GM19351 (cell line): ENCODE results near the gene ACTMAP.
"Not testable (repeated sequence)": the region's sequence is repeated elsewhere in the genome, so short reads cannot be mapped to it uniquely, and the experiment has no call there.

ENCODE experiments used
- ATAC-seq: cut with Tn5 transposase; IDR thresholded peaks from one replicate; pipeline ENCODE4 v1.9.1; 2021; ENCODE audit warnings: mild to moderate bottlenecking, moderate library complexity; ENCODE audit not compliant: unreplicated experiment

Gene ACTMAP

GRCh38 chr19:40744554-40745401, 5.5 kb downstream of the ACTMAP start:
- ATAC-seq, result no peak

- no peak for ATAC-seq
Observed at GRCh38 chr19:40743926-40744325, 6.4 kb downstream of the ACTMAP start.

GRCh38 chr19:40742886-40743285, 7.4 kb downstream of the ACTMAP start:
- ATAC-seq, result no peak

GRCh38 chr19:40742477-40742876, 7.8 kb downstream of the ACTMAP start:
- ATAC-seq, result no peak

- no peak for ATAC-seq
Observed at GRCh38 chr19:40741527-40742390, 8.5 kb downstream of the ACTMAP start.

GRCh38 chr19:40740747-40741146, 9.5 kb downstream of the ACTMAP start:
- ATAC-seq, result no peak

- ATAC-seq, result no peak
Observed at GRCh38 chr19:40739871-40740703, 10.2 kb downstream of the ACTMAP start.

GRCh38 chr19:40739030-40739839, 11.0 kb downstream of the ACTMAP start:
- no peak for ATAC-seq

GRCh38 chr19:40737102-40737644, 13.1 kb downstream of the ACTMAP start:
- ATAC-seq, result no peak

GRCh38 chr19:40736661-40737060, 13.6 kb downstream of the ACTMAP start:
- no peak for ATAC-seq

- no peak for ATAC-seq
Observed at GRCh38 chr19:40735013-40735771, 15.1 kb downstream of the ACTMAP start.

GRCh38 chr19:40733149-40733548, 17.1 kb downstream of the ACTMAP start:
- no peak for ATAC-seq

GRCh38 chr19:40732304-40732703, 18.0 kb downstream of the ACTMAP start:
- not testable (repeated sequence) for ATAC-seq

- ATAC-seq, result not testable (repeated sequence)
Observed at GRCh38 chr19:40730065-40730464, 20.2 kb downstream of the ACTMAP start.

- no peak for ATAC-seq
Observed at GRCh38 chr19:40726279-40726678, 24.0 kb downstream of the ACTMAP start.

- no peak for ATAC-seq
Observed at GRCh38 chr19:40724855-40725254, 25.4 kb downstream of the ACTMAP start.

- ATAC-seq, result no peak
Observed at GRCh38 chr19:40724315-40724714, 26.0 kb downstream of the ACTMAP start.

GRCh38 chr19:40723661-40724254, 26.5 kb downstream of the ACTMAP start:
- no peak for ATAC-seq
